Mesendoderm (in vitro differentiated cells): ENCODE data around the gene CHST8.
"Not testable (repeated sequence)": the region's sequence is repeated elsewhere in the genome, so short reads cannot be mapped to it uniquely, and the experiment has no call there.

Experiments used
- DNase-seq: peaks from one replicate; pipeline ENCODE4 v3.0.0; 2013
- H2AK5ac ChIP-seq: 2 replicates; pipeline ENCODE4 v1.6.1; 2013; ENCODE audit warnings: low read length, inconsistent platforms
- H2BK120ac ChIP-seq: 2 replicates; pipeline ENCODE4 v1.6.1; 2013; ENCODE audit warnings: low read depth, mild to moderate bottlenecking, low read length, moderate library complexity, mixed read lengths
- H2BK15ac ChIP-seq: replicated peaks from 2 replicates; pipeline ENCODE4 v1.6.1; 2013; ENCODE audit warnings: low read depth, mild to moderate bottlenecking, moderate library complexity
- H2BK5ac ChIP-seq: 2 replicates; pipeline ENCODE4 v1.6.1; 2013; ENCODE audit warnings: low read length, inconsistent platforms
- H3K18ac ChIP-seq: 2 replicates; pipeline ENCODE4 v1.6.1; 2013; ENCODE audit warnings: mild to moderate bottlenecking, low read length, mixed read lengths
- H3K23ac ChIP-seq: one replicate; pipeline ENCODE4 v1.6.1; 2013; ENCODE audit warnings: low read length
- H3K27ac ChIP-seq: 2 replicates; pipeline ENCODE4 v1.5.1; 2013; ENCODE audit warnings: low read depth, mild to moderate bottlenecking, inconsistent platforms, low read length, moderate library complexity
- H3K27me3 ChIP-seq: 2 replicates; pipeline ENCODE4 v1.6.1; 2013; ENCODE audit warnings: low read length, control low read depth, mild to moderate bottlenecking, inconsistent platforms; ENCODE audit not compliant: insufficient read depth, poor library complexity
- H3K36me3 ChIP-seq: 2 replicates; pipeline ENCODE4 v1.6.1; 2013; ENCODE audit warnings: low read length, inconsistent platforms; ENCODE audit not compliant: control insufficient read depth, insufficient read depth
- H3K4ac ChIP-seq: one replicate; pipeline ENCODE4 v1.6.1; 2013; ENCODE audit warnings: low read depth, mild to moderate bottlenecking, low read length, moderate library complexity
- H3K4me1 ChIP-seq: 2 replicates; pipeline ENCODE4 v1.6.1; 2013; ENCODE audit warnings: low read depth, low read length, inconsistent platforms; ENCODE audit not compliant: control insufficient read depth
- H3K4me2 ChIP-seq: 2 replicates; pipeline ENCODE4 v1.6.1; 2013; ENCODE audit warnings: low read length
- H3K4me3 ChIP-seq: 2 replicates; pipeline ENCODE4 v1.5.1; 2013; ENCODE audit warnings: mild to moderate bottlenecking, low read length
- H3K56ac ChIP-seq: one replicate; pipeline ENCODE4 v1.6.1; 2013; ENCODE audit warnings: low read length
- H3K79me1 ChIP-seq: 2 replicates; pipeline ENCODE4 v1.6.1; 2013; ENCODE audit warnings: low read length, inconsistent platforms
- H3K79me2 ChIP-seq: 2 replicates; pipeline ENCODE4 v1.6.1; 2013; ENCODE audit warnings: mild to moderate bottlenecking, low read length; ENCODE audit not compliant: control insufficient read depth, insufficient read depth
- H3K9ac ChIP-seq: 2 replicates; pipeline ENCODE4 v1.6.1; 2013; ENCODE audit warnings: low read length, inconsistent platforms
- H4K5ac ChIP-seq: one replicate; pipeline ENCODE4 v1.6.1; 2013; ENCODE audit warnings: low read length
- H4K8ac ChIP-seq: one replicate; pipeline ENCODE4 v1.6.1; 2013; ENCODE audit warnings: low read depth, mild to moderate bottlenecking, control low read depth, low read length, moderate library complexity
- WGBS: extraction: QIAGEN DNeasy Blood & Tissue Kit; methylation state at CpG from one replicate; pipeline ENCODE4 v1.1.7; 2013; ENCODE audit warnings: low lambda C conversion rate, missing lambda C conversion rate; ENCODE audit not compliant: insufficient coverage; ENCODE audit errors: extremely low coverage; 5-methylcytosine and 5-hydroxymethylcytosine counted together

CHST8 gene

DNA sequence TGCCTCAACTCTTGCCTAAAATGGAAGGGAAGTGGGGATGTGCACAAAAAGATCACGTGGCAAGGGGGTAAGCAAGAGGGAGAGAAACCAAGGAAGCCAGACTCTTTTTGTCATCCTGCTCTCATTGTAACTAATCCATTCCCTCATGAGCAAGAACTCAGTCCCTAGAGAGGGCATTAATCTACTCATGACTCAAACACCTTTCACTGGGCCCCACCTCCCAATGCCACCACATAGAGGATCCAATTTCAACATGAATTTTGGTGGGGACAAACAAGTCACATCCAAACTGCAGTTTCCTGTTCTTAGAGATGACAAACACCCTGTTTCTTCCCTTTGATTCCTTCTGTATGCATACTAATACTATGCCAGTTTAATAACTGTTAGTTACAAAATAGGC, 11.2 kb upstream of the CHST8 start:
- Histone ChIP-seq H3K36me3 (no peaks in the 10 kb centered on the region), H3K4me1 (no peaks in the 10 kb centered on the region), H3K4me3 (no peak overlapping the region), H3K23ac (no peak overlapping the region), H3K56ac (no peak overlapping the region), H3K4me2 (no peak overlapping the region), H2AK5ac (no peak overlapping the region), H2BK120ac (no peak overlapping the region), H3K18ac (no peak overlapping the region), H3K4ac (no peak overlapping the region), H3K27me3 (no peaks in the 10 kb centered on the region), H3K9ac (no peak overlapping the region), H3K79me1 (no peaks in the 10 kb centered on the region), H4K5ac (no peak overlapping the region), H4K8ac (no peak overlapping the region), H2BK5ac (no peak overlapping the region), H3K27ac (no peak overlapping the region), H3K79me2 (no peaks in the 10 kb centered on the region), H2BK15ac (no peak overlapping the region)
- DNase-seq: no peak
- no CpG with 5 or more reads among the region's 1 CpG for WGBS

GRCh38 chr19:33612928-33613619, 8.7 kb upstream of the CHST8 start:
- Histone ChIP-seq H4K5ac (no peak overlapping the region), H3K36me3 (no peaks in the 10 kb centered on the region), H3K27me3 (no peaks in the 10 kb centered on the region), H3K18ac (no peak overlapping the region), H3K79me1 (no peaks in the 10 kb centered on the region), H3K79me2 (no peaks in the 10 kb centered on the region), H2AK5ac (no peak overlapping the region), H3K4me3 (no peak overlapping the region), H3K56ac (no peak overlapping the region), H4K8ac (no peak overlapping the region), H3K4me1 (no peaks in the 10 kb centered on the region), H3K27ac (no peak overlapping the region), H2BK120ac (no peak overlapping the region), H2BK5ac (no peak overlapping the region), H3K4ac (no peak overlapping the region), H3K4me2 (no peak overlapping the region), H3K23ac (no peak overlapping the region), H3K9ac (no peak overlapping the region), H2BK15ac (no peak overlapping the region)
- no peak for DNase-seq
- no CpG with 5 or more reads among the region's 11 CpGs for WGBS

DNA sequence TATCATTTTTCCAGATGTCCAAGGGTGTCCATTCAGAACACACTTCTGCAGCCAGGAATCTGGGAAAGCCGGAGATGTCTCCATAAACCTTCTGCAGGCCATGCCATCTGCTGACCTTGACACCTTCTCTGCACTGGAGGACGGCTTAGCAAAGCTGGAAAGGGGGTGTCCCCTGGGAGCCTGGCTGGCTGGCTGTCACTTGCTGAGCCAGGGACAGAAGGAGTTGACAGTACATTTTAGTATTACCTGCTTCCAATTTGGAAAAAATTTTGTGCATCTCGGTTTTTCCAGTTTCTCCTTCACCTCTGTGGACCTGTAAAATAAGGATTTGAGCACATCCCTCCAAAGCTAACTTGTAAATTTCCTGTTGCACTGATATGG, 8.1 kb upstream of the CHST8 start:
- H3K18ac ChIP-seq: no peak overlapping the region
- DNase-seq: no peak

GRCh38 chr19:33616346-33616745, 5.4 kb upstream of the CHST8 start:
- Histone ChIP-seq H2BK15ac (no peak overlapping the region), H3K79me1 (no peaks in the 10 kb centered on the region), H2AK5ac (no peak overlapping the region), H3K36me3 (no peaks in the 10 kb centered on the region), H3K9ac (no peak overlapping the region), H3K23ac (no peak overlapping the region), H3K18ac (no peak overlapping the region), H3K4me1 (no peaks in the 10 kb centered on the region), H3K56ac (no peak overlapping the region), H3K79me2 (no peaks in the 10 kb centered on the region), H3K4me2 (no peak overlapping the region), H2BK5ac (no peak overlapping the region), H4K8ac (no peak overlapping the region), H3K27me3 (peaks cover 14% of the 10 kb centered on the region), H3K27ac (no peak overlapping the region), H4K5ac (no peak overlapping the region), H3K4ac (no peak overlapping the region), H2BK120ac (no peak overlapping the region), H3K4me3 (no peak overlapping the region)
- DNase-seq: no peak
- no CpG with 5 or more reads among the region's 4 CpGs for WGBS

More for the DNA sequence above, 8.1 kb upstream of the CHST8 start:
- Histone ChIP-seq H3K36me3 (no peaks in the 10 kb centered on the region), H3K4me2 (no peak overlapping the region), H3K4me1 (no peaks in the 10 kb centered on the region), H2BK5ac (no peak overlapping the region), H3K4me3 (no peak overlapping the region), H4K8ac (no peak overlapping the region), H3K4ac (no peak overlapping the region), H2BK15ac (no peak overlapping the region), H3K27ac (no peak overlapping the region), H3K9ac (no peak overlapping the region), H3K27me3 (no peaks in the 10 kb centered on the region), H3K56ac (no peak overlapping the region), H2BK120ac (no peak overlapping the region), H3K79me2 (no peaks in the 10 kb centered on the region), H2AK5ac (no peak overlapping the region), H3K23ac (no peak overlapping the region), H3K79me1 (no peaks in the 10 kb centered on the region), H4K5ac (no peak overlapping the region)
- no CpG with 5 or more reads among the region's 3 CpGs for WGBS

GRCh38 chr19:33616857-33617256, 4.9 kb upstream of the CHST8 start:
- WGBS: no CpG with 5 or more reads among the region's 4 CpGs
- H3K79me2 ChIP-seq: no peaks in the 10 kb centered on the region

DNA sequence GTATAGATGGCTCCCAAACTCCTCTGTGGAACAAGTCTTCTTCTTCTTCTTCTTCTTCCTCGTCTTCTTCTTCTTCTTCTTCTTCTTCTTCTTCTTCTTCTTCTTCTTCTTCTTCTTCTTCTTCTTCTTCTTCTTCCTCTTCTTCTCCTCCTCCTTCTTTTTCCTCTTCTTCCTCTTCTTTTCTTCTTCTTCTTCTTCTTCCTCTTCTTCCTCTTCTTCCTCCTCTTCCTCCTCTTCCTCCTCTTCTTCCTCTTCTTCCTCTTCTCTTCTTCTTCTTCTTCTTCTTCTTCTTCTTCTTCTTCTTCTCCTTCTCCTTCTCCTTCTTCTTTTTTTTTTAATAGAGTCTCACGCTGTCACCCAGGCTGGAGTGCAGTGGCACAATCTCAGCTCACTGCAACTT, 3.4 kb upstream of the CHST8 start:
- H4K5ac ChIP-seq, H3K18ac ChIP-seq, H3K23ac ChIP-seq, H2AK5ac ChIP-seq, H3K56ac ChIP-seq, H3K27ac ChIP-seq, H3K36me3 ChIP-seq, H3K79me1 ChIP-seq, H2BK15ac ChIP-seq, H4K8ac ChIP-seq, H2BK5ac ChIP-seq, H3K9ac ChIP-seq, DNase-seq, H3K4ac ChIP-seq, H3K79me2 ChIP-seq, H3K4me3 ChIP-seq, H3K4me2 ChIP-seq, H3K4me1 ChIP-seq, H2BK120ac ChIP-seq: not testable (repeated sequence)
- WGBS: no CpG with 5 or more reads among the region's 2 CpGs
- H3K27me3 ChIP-seq: peaks cover 20% of the 10 kb centered on the region

More at GRCh38 chr19:33616857-33617256, 4.9 kb upstream of the CHST8 start:
- Histone ChIP-seq H2BK120ac (no peak overlapping the region), H3K23ac (no peak overlapping the region), H2AK5ac (no peak overlapping the region), H3K9ac (no peak overlapping the region), H3K4ac (no peak overlapping the region), H3K18ac (no peak overlapping the region), H3K27ac (no peak overlapping the region), H3K4me3 (no peak overlapping the region), H3K36me3 (no peaks in the 10 kb centered on the region), H3K4me1 (no peaks in the 10 kb centered on the region), H3K56ac (no peak overlapping the region), H4K5ac (no peak overlapping the region), H3K79me1 (no peaks in the 10 kb centered on the region), H2BK15ac (no peak overlapping the region), H4K8ac (no peak overlapping the region), H2BK5ac (no peak overlapping the region), H3K27me3 (peaks cover 14% of the 10 kb centered on the region), H3K4me2 (no peak overlapping the region)
- no peak for DNase-seq
